OCI-LY7 (cell line): Measurements from ENCODE around the gene GRIK2. TPM values are rescaled to one million over a fixed set of nuclear protein-coding genes. Genes with fewer than 3 reads are reported as not detected.

Source experiments
- BruUV-seq: library from RNA; stranded (reverse); fragments of 400-500 nt; replicated peaks from 2 replicates; lab custom pipeline; 2021; lab: Mats Ljungman, UMichigan
- CTCF ChIA-PET: fragments of 300-600 bp; sonication (Branson Sonifier 250); formaldehyde crosslinking; loops from one replicate; lab custom pipeline; 2022; ENCODE audit warnings: antibody characterized with exemption; ENCODE audit not compliant: unreplicated experiment; lab: Charles Lee
- POLR2A ChIA-PET: fragments of 300-600 bp; sonication (Branson Sonifier 250); formaldehyde crosslinking; loops from one replicate; lab custom pipeline; 2022; ENCODE audit warnings: antibody characterized with exemption; lab: Charles Lee
- DNase-seq: peaks from one replicate; pipeline ENCODE4 v3.0.0-alpha.2; 2015; ENCODE audit warnings: low spot score
- H2AFZ ChIP-seq: fragments of 200-600 bp; sonication (generic), shearing (Covaris generic); 2 replicates; pipeline ENCODE4 v1.6.1; 2014; ENCODE audit warnings: mild to moderate bottlenecking, antibody characterized with exemption, low read length, moderate library complexity
- H3K27ac ChIP-seq: fragments of 200-600 bp; sonication (generic); 2 replicates; pipeline ENCODE4 v1.5.1; 2014; ENCODE audit warnings: mixed run types, low read depth, mild to moderate bottlenecking, moderate library complexity, low read length, inconsistent platforms; ENCODE audit not compliant: poor library complexity, severe bottlenecking
- H3K36me3 ChIP-seq: fragments of 200-600 bp; sonication (generic); 2 replicates; pipeline ENCODE4 v1.6.1; 2014; ENCODE audit warnings: mild to moderate bottlenecking, antibody characterized with exemption, low read length, moderate library complexity, mixed read lengths; ENCODE audit not compliant: insufficient read depth
- H3K4me1 ChIP-seq: fragments of 200-600 bp; sonication (generic); 2 replicates; pipeline ENCODE4 v1.5.1; 2014; ENCODE audit warnings: mild to moderate bottlenecking, low read length; ENCODE audit not compliant: insufficient read depth, poor library complexity, severe bottlenecking
- H3K4me2 ChIP-seq: fragments of 200-600 bp; sonication (generic); 2 replicates; pipeline ENCODE4 v1.6.1; 2014; ENCODE audit warnings: mild to moderate bottlenecking, low read length
- H3K4me3 ChIP-seq: fragments of 200-600 bp; sonication (generic); 2 replicates; pipeline ENCODE4 v1.5.1; 2014; ENCODE audit warnings: mild to moderate bottlenecking, low read depth, low read length; ENCODE audit not compliant: poor library complexity, severe bottlenecking
- H3K79me2 ChIP-seq: fragments of 200-600 bp; sonication (generic); 2 replicates; pipeline ENCODE4 v1.6.1; 2016; ENCODE audit warnings: low read depth, mild to moderate bottlenecking, low read length, moderate library complexity, mixed read lengths; ENCODE audit not compliant: insufficient read depth
- H3K9me2 ChIP-seq: fragments of 200-600 bp; sonication (generic); 2 replicates; pipeline ENCODE4 v1.6.1; 2016; ENCODE audit warnings: mild to moderate bottlenecking, low read length, mixed read lengths; ENCODE audit not compliant: insufficient read depth
- H3K9me3 ChIP-seq: fragments of 200-600 bp; sonication (generic); 2 replicates; pipeline ENCODE4 v1.6.1; 2014; ENCODE audit warnings: mild to moderate bottlenecking, mixed run types, low read length, mixed read lengths
- H4K20me1 ChIP-seq: fragments of 200-600 bp; sonication (generic); 2 replicates; pipeline ENCODE4 v1.6.1; 2014; ENCODE audit warnings: mild to moderate bottlenecking, antibody characterized with exemption, low read length, moderate library complexity, mixed read lengths; ENCODE audit not compliant: insufficient read depth
- EZH2phosphoT487 ChIP-seq: fragments of 200-600 bp; sonication (generic); IDR thresholded peaks from 2 replicates; pipeline ENCODE4 v1.6.1; 2018; ENCODE audit warnings: low read depth, borderline replicate concordance, mild to moderate bottlenecking, mixed run types, antibody characterized with exemption, low read length, moderate library complexity, mixed read lengths
- intact Hi-C: fragments of 100-400 bp; cut with micrococcal nuclease; formaldehyde crosslinking; loops from one replicate; pipeline ENCODE4 v1.10.0; 2022; ENCODE audit not compliant: unreplicated experiment
- total RNA-seq, 2 experiments: library from RNA; depleted of rRNA in 1 of 2; stranded (reverse); fragments of >200 nt in 1 of 2; shearing (Covaris generic) in 1 of 2; gene quantifications; 2 replicates each; pipeline ENCODE4 v1.2.3, GENCODE V29; 2014 to 2022
- TF ChIP-seq, protein P1 (sequence below): fragments of 200-600 bp; sonication (generic); conservative IDR thresholded peaks from 2 replicates; pipeline ENCODE4 v1.5.1; 2014; ENCODE audit warnings: mild to moderate bottlenecking, antibody characterized with exemption, low read length, moderate library complexity, mixed read lengths

The GRIK2 gene
- total RNA-seq, 2 experiments from 2014 or later, result not detected

DNA sequence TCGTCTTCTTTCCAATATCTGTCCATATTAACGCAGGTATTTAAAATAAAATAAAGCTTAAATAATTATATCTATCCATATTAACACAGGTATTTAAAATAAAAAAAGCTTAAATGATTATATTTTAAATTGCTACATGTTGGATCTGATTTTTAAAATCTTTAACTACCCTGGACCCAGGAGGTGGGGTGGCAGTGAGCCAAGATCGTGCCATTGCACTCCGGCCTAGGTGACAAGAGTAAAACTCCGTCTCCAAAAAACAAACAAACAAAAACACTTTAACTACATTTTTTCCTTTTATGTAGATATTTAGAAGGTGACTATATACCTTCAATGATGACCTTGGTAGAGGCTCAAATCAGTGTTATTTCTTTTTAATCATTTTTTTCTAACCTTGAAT, 211.9 kb downstream of the GRIK2 start:
- no TSS peak for BruUV-seq
- no peak overlapping the region for H2AFZ ChIP-seq
- no peaks in the 10 kb centered on the region for H3K4me1 ChIP-seq
- H3K36me3 ChIP-seq, result no peaks in the 10 kb centered on the region
- no peak for TF ChIP-seq EZH2phosphoT487
- TF ChIP-seq, protein P1, sequence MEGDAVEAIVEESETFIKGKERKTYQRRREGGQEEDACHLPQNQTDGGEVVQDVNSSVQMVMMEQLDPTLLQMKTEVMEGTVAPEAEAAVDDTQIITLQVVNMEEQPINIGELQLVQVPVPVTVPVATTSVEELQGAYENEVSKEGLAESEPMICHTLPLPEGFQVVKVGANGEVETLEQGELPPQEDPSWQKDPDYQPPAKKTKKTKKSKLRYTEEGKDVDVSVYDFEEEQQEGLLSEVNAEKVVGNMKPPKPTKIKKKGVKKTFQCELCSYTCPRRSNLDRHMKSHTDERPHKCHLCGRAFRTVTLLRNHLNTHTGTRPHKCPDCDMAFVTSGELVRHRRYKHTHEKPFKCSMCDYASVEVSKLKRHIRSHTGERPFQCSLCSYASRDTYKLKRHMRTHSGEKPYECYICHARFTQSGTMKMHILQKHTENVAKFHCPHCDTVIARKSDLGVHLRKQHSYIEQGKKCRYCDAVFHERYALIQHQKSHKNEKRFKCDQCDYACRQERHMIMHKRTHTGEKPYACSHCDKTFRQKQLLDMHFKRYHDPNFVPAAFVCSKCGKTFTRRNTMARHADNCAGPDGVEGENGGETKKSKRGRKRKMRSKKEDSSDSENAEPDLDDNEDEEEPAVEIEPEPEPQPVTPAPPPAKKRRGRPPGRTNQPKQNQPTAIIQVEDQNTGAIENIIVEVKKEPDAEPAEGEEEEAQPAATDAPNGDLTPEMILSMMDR, result no peak
- H3K4me2 ChIP-seq, result no peak overlapping the region
- ChIA-PET POLR2A (no interaction called here), CTCF (no interaction called here)
- no peaks in the 10 kb centered on the region for H3K79me2 ChIP-seq
- intact Hi-C loops, result no loop called here
- H3K4me3 ChIP-seq, result no peak overlapping the region
- no peaks in the 10 kb centered on the region for H3K9me2 ChIP-seq
- H3K27ac ChIP-seq, result no peak overlapping the region
- H3K9me3 ChIP-seq, result no peaks in the 10 kb centered on the region
- H4K20me1 ChIP-seq, result no peaks in the 10 kb centered on the region
- no peak for DNase-seq

GRCh38 chr6:101605874-101606273, 212.4 kb downstream of the GRIK2 start:
- Histone ChIP-seq H3K4me1 (no peaks in the 10 kb centered on the region), H3K9me2 (no peaks in the 10 kb centered on the region), H4K20me1 (no peaks in the 10 kb centered on the region), H2AFZ (no peak overlapping the region), H3K4me3 (no peak overlapping the region), H3K4me2 (no peak overlapping the region), H3K79me2 (no peaks in the 10 kb centered on the region), H3K27ac (no peak overlapping the region), H3K9me3 (no peaks in the 10 kb centered on the region), H3K36me3 (no peaks in the 10 kb centered on the region)
- TF ChIP-seq, protein P1, result no peak
- no peak for TF ChIP-seq EZH2phosphoT487
- ChIA-PET POLR2A (no interaction called here), CTCF (no interaction called here)
- intact Hi-C loops, result no loop called here
- no peak for DNase-seq
- BruUV-seq, result no TSS peak

DNA sequence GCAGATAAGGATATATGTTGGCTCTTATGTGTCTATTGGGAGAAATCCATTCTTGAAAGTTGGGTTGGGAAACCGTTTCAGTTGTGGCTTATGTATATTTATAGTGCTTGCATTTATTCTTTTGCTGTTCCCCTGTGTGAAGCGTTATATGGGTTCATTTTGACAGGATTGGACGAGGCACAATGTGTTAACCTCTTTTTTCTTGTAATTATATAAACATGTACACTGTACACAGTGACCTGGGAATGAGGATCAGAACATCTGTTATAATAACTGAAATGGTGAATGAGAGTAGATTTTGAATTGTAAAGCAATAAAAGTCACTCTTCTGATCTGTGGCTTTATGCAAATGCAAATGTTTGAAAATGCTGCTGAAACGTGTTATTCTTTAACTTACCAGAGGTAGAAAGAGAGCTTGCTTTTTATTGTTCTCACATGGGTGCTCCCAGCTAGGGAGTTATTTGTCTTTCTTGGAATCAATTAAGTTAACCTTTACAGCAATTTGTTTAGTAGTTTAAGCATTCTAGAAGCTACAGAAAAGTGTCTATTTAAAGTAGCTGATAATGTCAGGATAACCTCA, 213.7 kb downstream of the GRIK2 start:
- DNase-seq, result no peak
- ChIA-PET CTCF (no interaction called here), POLR2A (no interaction called here)
- H3K4me1 ChIP-seq, result no peaks in the 10 kb centered on the region
- no peak overlapping the region for H3K4me2 ChIP-seq
- H3K79me2 ChIP-seq, result no peaks in the 10 kb centered on the region
- intact Hi-C loops, result no loop called here
- H3K36me3 ChIP-seq, result no peaks in the 10 kb centered on the region
- H3K9me3 ChIP-seq, result no peaks in the 10 kb centered on the region
- H3K9me2 ChIP-seq, result no peaks in the 10 kb centered on the region
- H4K20me1 ChIP-seq, result no peaks in the 10 kb centered on the region
- H3K4me3 ChIP-seq, result no peak overlapping the region
- TF ChIP-seq, protein P1, result no peak
- no peak for TF ChIP-seq EZH2phosphoT487
- no peak overlapping the region for H2AFZ ChIP-seq
- BruUV-seq, result no TSS peak
- no peak overlapping the region for H3K27ac ChIP-seq
